ENCODE data around the gene CHAD. TPM values are rescaled to one million over a fixed set of nuclear protein-coding genes. Genes with fewer than 3 reads are reported as not detected.

CHAD gene
- total RNA-seq, 1 experiment from 2014 or later: 0.09 TPM

GRCh38 chr17:50507871-50508572 lies 39.3 kb upstream of the CHAD start, which contains the start of gene MYCBPAP (continued):
- no peak for TF ChIP-seq ZNF532 (CRISPR knock-in tag; IDR thresholded peaks at IDR 0.05; ENCODE audit: borderline replicate concordance)
- TF ChIP-seq ATF3 (CRISPR knock-in tag; conservative IDR thresholded peaks at IDR 0.05): no peak
- peak; percentile 94 for TF ChIP-seq CREM (CRISPR knock-in tag; IDR thresholded peaks at IDR 0.05)

- Mint-ChIP-seq H3K4me1 (peaks cover 28% of the 10 kb centered on the region), H3K9me3 (no peaks in the 10 kb centered on the region), H3K4me3 (no peak overlapping the region), H3K27me3 (ENCODE audit: low read depth) (peaks cover 6% of the 10 kb centered on the region), H3K27ac (no peak overlapping the region), H3K36me3 (no peaks in the 10 kb centered on the region)
- DNase-seq (ENCODE audit: low spot score) (no peak), ATAC-seq (no peak)
- CTCF ChIA-PET: interaction anchor here (1.1 to 1.6 kb wide), 3 partner anchors 27 to 124 kb away, joined by 3 to 6 read pairs (median 4); partner anchors contain the start of gene LRRC59
- POLR2A ChIA-PET: no interaction called here
- no peak for TF ChIP-seq ZNF532 (CRISPR knock-in tag; IDR thresholded peaks at IDR 0.05; ENCODE audit: borderline replicate concordance)
- TF ChIP-seq JUN (CRISPR knock-in tag; IDR thresholded peaks at IDR 0.05): no peak
- no peak for TF ChIP-seq TCF7 (CRISPR knock-in tag; IDR thresholded peaks at IDR 0.05; ENCODE audit: low read depth)
- no peak for TF ChIP-seq NFATC4 (CRISPR knock-in tag; IDR thresholded peaks at IDR 0.05)
- no peak for TF ChIP-seq EMX1 (CRISPR knock-in tag; IDR thresholded peaks at IDR 0.05)
- TF ChIP-seq SOX15 (CRISPR knock-in tag; IDR thresholded peaks at IDR 0.05): no peak
- no peak for TF ChIP-seq GRHL2 (CRISPR knock-in tag; IDR thresholded peaks at IDR 0.05; ENCODE audit: insufficient replicate concordance, severe bottlenecking)
- no peak for TF ChIP-seq ESRRA (CRISPR knock-in tag; IDR thresholded peaks at IDR 0.05; ENCODE audit: borderline replicate concordance)
- TF ChIP-seq ZBTB21 (CRISPR knock-in tag; IDR thresholded peaks at IDR 0.05; ENCODE audit: borderline replicate concordance): no peak
- no peak for TF ChIP-seq JAZF1 (CRISPR knock-in tag; IDR thresholded peaks at IDR 0.05)
- no peak for TF ChIP-seq CREM (CRISPR knock-in tag; IDR thresholded peaks at IDR 0.05)
- TF ChIP-seq ATF3 (CRISPR knock-in tag; conservative IDR thresholded peaks at IDR 0.05): no peak
- TF ChIP-seq ATF6 (CRISPR knock-in tag; IDR thresholded peaks at IDR 0.05): no peak
- no peak for TF ChIP-seq MLX (CRISPR knock-in tag; IDR thresholded peaks at IDR 0.05)
- TF ChIP-seq AR (CRISPR knock-in tag; IDR thresholded peaks at IDR 0.05): no peak
- no peak for TF ChIP-seq CDX4 (CRISPR knock-in tag; IDR thresholded peaks at IDR 0.05; ENCODE audit: borderline replicate concordance)
Observed at GRCh38 chr17:50506298-50506697, 37.6 kb upstream of the CHAD start.
